Suprapubic skin (tissue), 4 donors: Measurements from ENCODE around the gene NATD1. TPM values are rescaled to one million over a fixed set of nuclear protein-coding genes. Genes with fewer than 3 reads are reported as not detected.
A peak's percentile ranks its signal among the peaks of the same experiment; 100 is the strongest.

Experiments used
- DNase-seq, 2 donors: peaks; one replicate each; pipeline ENCODE4 v3.0.0-alpha.2; 2019; ENCODE audit warnings: low spot score in 2 of 2
- H3K27ac ChIP-seq: fragments of 200-600 bp; sonication (generic); one replicate; pipeline ENCODE4 v1.5.1; 2019
- H3K27me3 ChIP-seq: fragments of 200-600 bp; sonication (generic); one replicate; pipeline ENCODE4 v1.5.1; 2019
- H3K36me3 ChIP-seq: fragments of 200-600 bp; sonication (generic); one replicate; pipeline ENCODE4 v1.5.1; 2019
- H3K4me1 ChIP-seq: fragments of 200-600 bp; sonication (generic); one replicate; pipeline ENCODE4 v1.5.1; 2019
- H3K4me3 ChIP-seq: fragments of 200-600 bp; sonication (generic); one replicate; pipeline ENCODE4 v1.5.1; 2019; ENCODE audit warnings: mild to moderate bottlenecking
- H3K9me3 ChIP-seq: fragments of 200-600 bp; sonication (generic); one replicate; pipeline ENCODE4 v1.5.1; 2019
- CTCF ChIP-seq, 2 donors: fragments of 200-600 bp in 1 of 2; fragments of 450-650 bp in 1 of 2; sonication (generic) in 1 of 2; IDR thresholded peaks; one replicate each; pipeline ENCODE4 v1.5.1; 2016 to 2019; ENCODE audit warnings: antibody characterized with exemption in 2 of 2, mild to moderate bottlenecking in 1 of 2, moderate library complexity in 1 of 2
- EP300 ChIP-seq: sonication (generic); formaldehyde crosslinking; IDR thresholded peaks from one replicate; pipeline ENCODE4 v1.6.1; 2017; ENCODE audit warnings: antibody characterized with exemption
- POLR2A ChIP-seq, 2 donors: fragments of 450-650 bp; IDR thresholded peaks; one replicate each; pipeline ENCODE4 v1.6.1; 2017; ENCODE audit warnings: antibody characterized with exemption in 2 of 2, mild to moderate bottlenecking in 2 of 2, moderate library complexity in 2 of 2
- POLR2AphosphoS5 ChIP-seq, 3 donors: sonication (generic); formaldehyde crosslinking; IDR thresholded peaks; one replicate each; pipeline ENCODE4 v1.6.1; 2017; ENCODE audit warnings: antibody characterized with exemption in 3 of 3
- WGBS: methylation state at CpG from one replicate; pipeline ENCODE4 v1.1.5; 2018; 5-methylcytosine and 5-hydroxymethylcytosine counted together
- total RNA-seq, 4 donors: library from RNA; depleted of rRNA; stranded (reverse); fragments of >200 nt; gene quantifications; one replicate each; pipeline ENCODE4 v1.1.0, GENCODE V29; 2016

Gene NATD1, protein sequence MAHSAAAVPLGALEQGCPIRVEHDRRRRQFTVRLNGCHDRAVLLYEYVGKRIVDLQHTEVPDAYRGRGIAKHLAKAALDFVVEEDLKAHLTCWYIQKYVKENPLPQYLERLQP
- total RNA-seq = 10 to 100 TPM; 11.2 to 21.1 (median 14.6) TPM

DNA sequence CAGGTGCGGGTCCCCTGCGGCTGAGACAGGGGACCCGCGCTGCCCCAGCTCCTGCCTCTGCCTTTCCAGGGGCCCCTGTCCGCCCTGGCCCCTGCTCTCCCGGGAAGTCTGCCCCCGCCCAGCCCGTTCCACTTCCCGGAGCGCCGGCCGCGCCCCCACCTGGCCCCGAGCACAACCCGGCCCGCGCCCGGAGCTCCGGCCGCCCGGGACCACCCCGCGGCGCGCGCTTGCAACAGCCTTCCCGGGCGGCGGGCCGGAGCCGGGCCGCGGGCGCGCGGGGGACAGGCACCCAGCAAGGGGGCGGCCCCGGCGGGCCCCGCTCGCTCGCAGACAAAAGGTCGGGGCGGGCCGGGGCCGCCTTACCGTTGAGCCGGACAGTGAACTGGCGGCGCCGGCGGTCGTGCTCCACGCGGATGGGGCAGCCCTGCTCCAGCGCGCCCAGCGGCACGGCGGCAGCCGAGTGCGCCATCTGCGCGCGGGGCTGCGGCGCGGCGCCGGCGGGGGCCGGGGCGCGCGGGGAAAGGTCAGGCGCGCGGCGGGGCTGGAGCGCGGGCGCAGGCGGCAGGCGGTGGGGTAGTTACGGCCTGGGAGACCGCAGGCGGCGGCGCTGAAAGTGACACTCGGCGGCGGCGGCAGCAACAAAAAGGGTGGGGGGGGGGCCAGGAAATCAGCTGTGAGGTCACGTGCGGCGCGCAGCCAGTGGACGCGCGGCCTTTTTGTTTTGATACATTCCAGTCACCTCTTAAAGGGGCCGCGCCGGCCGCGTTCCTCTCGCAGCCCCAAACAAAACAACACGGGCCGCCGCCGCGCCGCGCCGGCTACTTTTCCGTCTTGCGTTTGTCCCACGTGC, at the start of gene NATD1:
Gene NATD1, minus strand, starts transcription at position 615 of the 850 bp plus-strand sequence. Its CDS starts 146 bp downstream, at position 469.
- Histone ChIP-seq H3K27me3 (no peaks in the 10 kb centered on the region), H3K4me1 (peaks cover 37% of the 10 kb centered on the region), H3K27ac (peak within 1 kb of the TSS; percentile 79), H3K4me3 (peak within 1 kb of the TSS; percentile 77), H3K9me3 (no peaks in the 10 kb centered on the region), H3K36me3 (no peaks in the 10 kb centered on the region)
- peak; percentile 90 to 94 for DNase-seq
- WGBS = 1% methylated on average over 33 of the region's 117 CpGs
- no peak for TF ChIP-seq EP300
- no peak for TF ChIP-seq POLR2A (IDR thresholded peaks at IDR 0.05)
- TF ChIP-seq POLR2AphosphoS5 (IDR thresholded peaks at IDR 0.05) = no peak
- TF ChIP-seq CTCF (IDR thresholded peaks at IDR 0.05) = no peak

DNA sequence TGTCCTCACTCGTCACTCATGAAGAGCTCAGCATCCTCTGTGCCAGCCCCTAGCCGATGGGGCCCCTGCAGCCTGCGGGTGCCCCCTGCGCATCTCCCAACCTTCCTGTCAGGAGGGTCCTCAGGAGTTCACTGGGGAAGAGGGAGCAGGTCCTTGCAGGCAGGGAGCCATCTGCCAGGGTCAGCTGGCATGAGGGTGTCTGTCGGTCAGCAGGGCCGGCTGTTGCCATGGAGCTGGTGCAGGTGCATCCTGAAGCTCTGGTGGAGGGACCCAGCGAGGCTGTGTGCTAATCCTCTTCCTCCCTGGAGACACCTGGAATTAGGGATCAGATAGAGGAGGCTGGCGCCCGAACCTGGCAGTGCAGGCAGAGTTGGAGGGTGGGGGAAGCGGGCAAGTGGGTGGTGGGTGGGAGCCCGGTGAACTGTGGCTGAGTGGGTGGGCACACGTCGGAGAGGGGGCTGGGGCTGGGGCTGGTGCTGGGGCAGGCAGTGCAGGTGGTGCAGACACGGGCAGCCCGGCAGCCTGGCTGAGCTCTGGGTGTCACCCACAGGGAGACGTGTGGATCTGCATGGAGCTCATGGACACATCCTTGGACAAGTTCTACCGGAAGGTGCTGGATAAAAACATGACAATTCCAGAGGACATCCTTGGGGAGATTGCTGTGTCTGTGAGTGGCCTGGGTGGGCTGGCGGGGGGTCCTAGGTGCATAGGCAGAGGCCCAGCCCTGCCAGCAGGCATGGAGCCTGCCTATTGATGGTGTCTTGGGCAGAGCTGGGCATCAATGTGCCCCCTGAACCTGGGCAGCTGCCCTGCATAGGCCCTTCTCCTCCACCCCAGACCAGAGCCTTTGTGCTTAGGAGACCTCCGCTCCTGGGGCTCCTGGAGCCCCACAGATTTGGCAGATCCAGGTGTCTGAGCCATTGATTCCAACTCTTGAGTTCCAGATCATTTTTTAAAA, 48.7 kb upstream of the NATD1 start:
- 70% methylated on average over 18 of the region's 19 CpGs for WGBS
- no peaks in the 10 kb centered on the region for H3K9me3 ChIP-seq
- no peak overlapping the region for H3K27ac ChIP-seq
- peaks cover 6% of the 10 kb centered on the region for H3K4me1 ChIP-seq
- peaks cover 84% of the 10 kb centered on the region for H3K36me3 ChIP-seq
- H3K27me3 ChIP-seq = no peaks in the 10 kb centered on the region
- TF ChIP-seq POLR2AphosphoS5 (IDR thresholded peaks at IDR 0.05) (no peak), POLR2A (IDR thresholded peaks at IDR 0.05) (no peak), CTCF (IDR thresholded peaks at IDR 0.05) (no peak), EP300 (no peak)
- H3K4me3 ChIP-seq = no peak overlapping the region
- DNase-seq = no peak

DNA sequence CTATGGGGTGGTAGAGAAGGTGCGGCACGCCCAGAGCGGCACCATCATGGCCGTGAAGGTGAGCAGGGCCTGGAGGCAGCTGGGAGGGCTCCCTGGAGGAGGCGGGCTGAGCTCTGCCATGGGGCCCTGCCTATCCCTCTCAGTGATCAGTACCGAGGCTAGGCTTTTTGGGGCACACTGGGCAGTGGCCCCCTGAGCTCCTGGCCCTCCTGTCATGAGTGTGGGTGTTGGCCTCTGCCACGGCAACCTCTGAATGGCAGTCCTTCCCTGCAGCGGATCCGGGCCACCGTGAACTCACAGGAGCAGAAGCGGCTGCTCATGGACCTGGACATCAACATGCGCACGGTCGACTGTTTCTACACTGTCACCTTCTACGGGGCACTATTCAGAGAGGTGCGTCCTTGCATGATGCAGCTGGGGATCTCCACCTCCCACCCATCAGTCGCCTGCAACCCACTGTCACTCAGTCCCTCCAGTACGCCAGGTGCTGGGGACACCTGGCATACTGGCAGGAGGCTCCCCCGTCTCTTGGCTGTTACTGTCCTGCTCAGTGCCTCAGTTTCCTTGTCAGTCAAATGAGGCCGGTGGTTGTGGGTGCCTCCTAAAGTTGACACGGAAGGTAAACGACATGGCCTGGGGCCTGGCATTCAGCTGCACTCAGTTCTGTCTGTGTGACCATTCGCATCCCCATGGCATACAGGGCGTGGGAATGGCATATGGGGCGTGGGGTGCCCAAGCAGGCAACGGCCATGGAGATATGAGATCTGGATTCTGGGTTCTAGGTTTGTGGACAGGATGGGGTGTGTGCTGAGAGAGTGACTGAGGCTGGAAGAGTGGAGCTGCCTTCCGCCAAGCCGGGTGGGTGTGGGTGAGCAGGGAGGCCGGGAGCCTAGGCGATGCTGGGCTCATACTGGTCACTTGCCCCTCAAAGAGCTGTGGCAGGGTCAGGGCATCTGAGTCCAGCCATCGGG, 47.7 kb upstream of the NATD1 start:
- H3K36me3 ChIP-seq = peaks cover 75% of the 10 kb centered on the region
- TF ChIP-seq POLR2AphosphoS5 (IDR thresholded peaks at IDR 0.05) (no peak), EP300 (no peak), CTCF (IDR thresholded peaks at IDR 0.05) (no peak), POLR2A (IDR thresholded peaks at IDR 0.05) (no peak)
- H3K27ac ChIP-seq = no peak overlapping the region
- DNase-seq = no peak
- no peaks in the 10 kb centered on the region for H3K27me3 ChIP-seq
- H3K9me3 ChIP-seq = no peaks in the 10 kb centered on the region
- peaks cover 16% of the 10 kb centered on the region for H3K4me1 ChIP-seq
- 77% methylated on average over 31 of the region's 31 CpGs for WGBS
- H3K4me3 ChIP-seq = no peak overlapping the region

GRCh38 chr17:21299981-21300600, 46.9 kb upstream of the NATD1 start:
- Histone ChIP-seq H3K27me3 (no peaks in the 10 kb centered on the region), H3K27ac (no peak overlapping the region), H3K4me1 (peaks cover 23% of the 10 kb centered on the region), H3K9me3 (no peaks in the 10 kb centered on the region), H3K4me3 (no peak overlapping the region), H3K36me3 (peaks cover 69% of the 10 kb centered on the region)
- WGBS = 48% methylated on average over 7 of the region's 7 CpGs
- TF ChIP-seq CTCF (IDR thresholded peaks at IDR 0.05) (no peak), EP300 (no peak), POLR2AphosphoS5 (IDR thresholded peaks at IDR 0.05) (no peak), POLR2A (IDR thresholded peaks at IDR 0.05) (no peak)
- no peak for DNase-seq
